ENCODE data around the gene SRSF12.

Gene SRSF12

DNA sequence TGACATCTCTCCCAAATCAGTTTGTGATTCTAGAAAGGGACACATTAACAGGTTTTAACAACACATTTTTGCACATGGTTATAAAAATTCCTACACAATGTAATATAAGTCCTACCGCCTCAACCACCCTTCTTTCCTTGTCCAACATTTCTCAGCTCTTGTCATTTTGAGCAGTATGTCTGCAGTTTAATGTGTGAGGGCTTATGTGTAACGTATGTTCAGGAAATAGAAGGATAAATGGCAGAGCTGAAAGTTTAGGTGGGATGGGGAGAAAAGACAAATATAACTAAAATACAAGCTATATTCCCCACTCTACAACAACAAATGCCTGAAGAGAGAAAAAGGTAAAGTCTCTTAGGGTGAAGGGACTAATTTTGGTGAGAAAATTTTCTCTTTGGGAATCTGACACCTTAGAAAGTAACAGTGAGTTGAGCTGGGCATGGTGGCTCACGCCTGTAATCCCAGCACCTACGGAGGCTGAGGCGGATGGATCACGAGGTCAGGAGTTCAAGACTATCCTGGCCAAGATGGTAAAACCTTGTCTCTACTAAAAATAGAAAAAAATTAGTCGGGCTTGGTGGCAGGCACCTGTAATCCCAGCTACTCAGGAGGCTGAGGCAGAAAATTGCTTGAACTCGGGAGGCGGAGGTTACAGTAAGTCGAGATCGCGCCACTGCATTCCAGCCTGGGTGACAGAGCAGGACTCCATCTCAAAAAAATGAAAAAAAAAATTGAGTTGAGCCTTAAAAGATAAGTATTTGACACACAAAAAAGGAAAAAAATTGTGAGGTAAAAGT lies 32.3 kb downstream of the SRSF12 start:
- Histone ChIP-seq H3K27me3 (ENCODE audit: control insufficient read depth in 5 of 5, insufficient read depth in 4 of 5, low read length in 5 of 5) (no peaks in the 10 kb centered on the region), H3K4me3 (ENCODE audit: low read depth in 1 of 5, low read length in 5 of 5) (no peak overlapping the region), H3K36me3 (ENCODE audit: control insufficient read depth in 5 of 5, insufficient read depth in 5 of 5, low read length in 5 of 5) (peaks cover 20 to 37% (median 26%) of the 10 kb centered on the region in 5 donors), H3K9me3 (ENCODE audit: control insufficient read depth in 5 of 5, low read length in 5 of 5) (no peaks in the 10 kb centered on the region), H3K4me1 (ENCODE audit: control insufficient read depth in 5 of 5, insufficient read depth in 5 of 5, low read length in 5 of 5) (peaks cover 2 to 30% (median 25%) of the 10 kb centered on the region in 5 donors), H3K27ac (ENCODE audit: low read depth, low read length) (no peak overlapping the region), H3K9ac (ENCODE audit: low read length in 5 of 5) (peak overlapping the region in 1 of 5 donors; percentile 1)

DNA sequence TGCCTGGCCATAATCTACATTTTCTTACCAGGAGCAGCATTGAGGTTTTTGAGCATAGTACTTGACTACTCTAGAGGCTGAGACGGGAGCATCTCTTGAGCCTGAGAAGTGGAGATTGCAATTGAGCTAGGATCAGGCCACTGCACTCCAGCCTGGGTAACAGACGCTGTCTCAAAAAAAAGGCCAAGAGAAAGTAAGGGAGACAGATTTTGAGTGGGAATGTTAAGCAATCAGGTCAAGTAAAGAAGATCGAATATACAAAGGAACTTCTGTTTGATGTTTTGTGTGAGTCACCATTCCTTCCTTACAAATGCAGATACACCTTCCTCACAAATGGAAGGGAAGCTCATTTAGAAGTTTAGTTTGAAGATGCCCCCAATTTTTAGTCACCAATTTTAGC lies 32.9 kb downstream of the SRSF12 start:
- H3K4me3 ChIP-seq (ENCODE audit: low read depth in 1 of 5, low read length in 5 of 5) = peak overlapping the region in 1 of 5 donors; percentile 10
- H3K36me3 ChIP-seq (ENCODE audit: control insufficient read depth in 5 of 5, insufficient read depth in 5 of 5, low read length in 5 of 5) = peaks cover 20 to 37% (median 26%) of the 10 kb centered on the region in 5 donors
- peak overlapping the region; percentile 20 for H3K27ac ChIP-seq (ENCODE audit: low read depth, low read length)
- no peaks in the 10 kb centered on the region for H3K9me3 ChIP-seq (ENCODE audit: control insufficient read depth in 5 of 5, low read length in 5 of 5)
- no peaks in the 10 kb centered on the region for H3K27me3 ChIP-seq (ENCODE audit: control insufficient read depth in 5 of 5, insufficient read depth in 4 of 5, low read length in 5 of 5)
- peaks cover 2 to 30% (median 25%) of the 10 kb centered on the region in 5 donors for H3K4me1 ChIP-seq (ENCODE audit: control insufficient read depth in 5 of 5, insufficient read depth in 5 of 5, low read length in 5 of 5)
- peak overlapping the region in 1 of 5 donors; percentile 1 for H3K9ac ChIP-seq (ENCODE audit: low read length in 5 of 5)

DNA sequence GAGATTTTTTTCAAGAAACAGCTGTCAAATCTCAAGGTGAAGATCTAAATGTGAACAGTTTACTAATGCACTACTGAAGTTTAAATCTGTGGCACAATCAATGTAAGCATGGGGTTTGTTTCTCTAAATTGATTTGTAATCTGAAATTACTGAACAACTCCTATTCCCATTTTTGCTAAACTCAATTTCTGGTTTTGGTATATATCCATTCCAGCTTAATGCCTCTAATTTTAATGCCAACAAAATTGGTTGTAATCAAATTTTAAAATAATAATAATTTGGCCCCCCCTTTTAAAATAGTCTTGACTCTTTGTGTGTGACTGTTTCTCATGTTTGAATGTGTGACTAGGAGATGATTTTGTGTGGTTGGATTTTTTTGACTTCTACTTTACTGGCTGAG lies 33.3 kb downstream of the SRSF12 start:
- peaks cover 2 to 30% (median 25%) of the 10 kb centered on the region in 5 donors for H3K4me1 ChIP-seq (ENCODE audit: control insufficient read depth in 5 of 5, insufficient read depth in 5 of 5, low read length in 5 of 5)
- peak overlapping the region in 1 of 5 donors; percentile 97 for H3K9ac ChIP-seq (ENCODE audit: low read length in 5 of 5)
- peak overlapping the region in 2 of 5 donors; percentile 10 to 98 for H3K4me3 ChIP-seq (ENCODE audit: low read depth in 1 of 5, low read length in 5 of 5)
- no peaks in the 10 kb centered on the region for H3K9me3 ChIP-seq (ENCODE audit: control insufficient read depth in 5 of 5, low read length in 5 of 5)
- H3K36me3 ChIP-seq (ENCODE audit: control insufficient read depth in 5 of 5, insufficient read depth in 5 of 5, low read length in 5 of 5) = peaks cover 20 to 37% (median 26%) of the 10 kb centered on the region in 5 donors
- peak overlapping the region; percentile 20 for H3K27ac ChIP-seq (ENCODE audit: low read depth, low read length)
- H3K27me3 ChIP-seq (ENCODE audit: control insufficient read depth in 5 of 5, insufficient read depth in 4 of 5, low read length in 5 of 5) = no peaks in the 10 kb centered on the region

DNA sequence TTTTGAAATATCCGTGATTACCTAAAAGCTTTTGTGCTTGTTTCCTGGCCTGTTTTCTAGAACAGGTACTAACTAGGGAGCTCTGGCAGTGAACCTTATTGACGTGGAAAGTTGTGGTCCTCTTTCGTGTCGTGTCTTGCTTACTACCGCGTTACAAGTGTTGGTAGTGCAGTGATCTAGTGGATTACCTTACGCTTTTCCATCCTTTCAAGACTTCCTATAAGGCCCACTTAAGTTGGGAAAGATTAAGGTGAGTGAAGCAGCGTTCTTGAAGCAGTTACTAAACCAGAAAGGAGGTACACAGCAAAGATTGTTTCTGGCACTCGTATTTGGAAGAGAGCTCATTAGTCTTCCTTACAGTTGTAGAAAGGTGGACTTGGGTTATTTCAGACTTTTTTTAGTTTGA lies 35.4 kb downstream of the SRSF12 start:
- H3K27me3 ChIP-seq (ENCODE audit: control insufficient read depth in 5 of 5, insufficient read depth in 4 of 5, low read length in 5 of 5) = no peaks in the 10 kb centered on the region
- H3K4me3 ChIP-seq (ENCODE audit: low read depth in 1 of 5, low read length in 5 of 5) = peak overlapping the region; percentile 79 to 99 (median 97)
- H3K9me3 ChIP-seq (ENCODE audit: control insufficient read depth in 5 of 5, low read length in 5 of 5) = no peaks in the 10 kb centered on the region
- peaks cover 20 to 37% (median 26%) of the 10 kb centered on the region in 5 donors for H3K36me3 ChIP-seq (ENCODE audit: control insufficient read depth in 5 of 5, insufficient read depth in 5 of 5, low read length in 5 of 5)
- peaks cover 2 to 35% (median 30%) of the 10 kb centered on the region in 5 donors for H3K4me1 ChIP-seq (ENCODE audit: control insufficient read depth in 5 of 5, insufficient read depth in 5 of 5, low read length in 5 of 5)
- H3K27ac ChIP-seq (ENCODE audit: low read depth, low read length) = peak overlapping the region; percentile 100
- peak overlapping the region; percentile 97 to 100 (median 100) for H3K9ac ChIP-seq (ENCODE audit: low read length in 5 of 5)

DNA sequence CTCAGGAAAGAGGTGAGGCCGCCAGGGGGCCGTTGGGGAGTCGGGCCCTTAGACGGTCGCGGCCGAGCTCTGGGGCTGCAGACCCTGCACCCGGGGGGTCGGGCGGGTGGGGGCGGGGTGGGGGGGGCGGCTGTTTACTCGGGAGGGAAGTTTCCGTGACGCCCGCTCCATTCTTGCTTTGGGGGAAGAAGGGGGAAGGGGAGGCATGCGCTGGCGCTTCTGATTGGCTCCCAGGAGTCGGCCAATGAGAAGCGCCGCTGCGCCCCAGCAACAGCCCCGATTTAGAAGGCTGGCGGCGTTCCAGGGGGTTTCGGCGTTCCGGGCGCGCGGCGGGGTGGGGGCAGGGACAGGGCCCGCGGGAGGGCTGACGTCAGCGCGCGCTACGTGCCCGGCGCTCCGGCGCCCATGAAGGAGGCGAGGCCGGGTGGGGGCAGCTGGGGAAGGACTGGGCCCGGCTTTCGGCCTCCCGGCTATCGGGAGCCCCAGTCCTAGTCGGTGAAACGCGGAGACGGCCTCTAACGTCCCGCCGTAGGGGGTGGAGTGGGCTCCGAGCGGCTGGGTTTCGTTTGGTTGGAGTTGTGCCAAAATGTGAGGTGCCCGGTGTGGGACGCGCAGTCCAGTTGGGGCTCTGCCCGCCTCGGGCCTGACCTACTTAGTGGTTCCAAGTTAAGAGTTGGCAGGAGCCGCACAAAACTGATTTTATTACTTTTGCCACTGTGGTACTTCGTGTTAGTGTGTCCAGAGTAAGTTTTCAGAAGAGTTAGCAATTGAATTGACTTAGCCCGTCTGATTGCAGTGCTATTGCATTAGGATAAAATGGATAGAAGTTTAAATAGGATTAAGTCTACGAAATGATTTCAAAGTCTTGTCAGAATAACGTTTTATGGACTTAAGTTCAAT lies 36.2 kb downstream of the SRSF12 start:
- H3K4me1 ChIP-seq (ENCODE audit: control insufficient read depth in 5 of 5, insufficient read depth in 5 of 5, low read length in 5 of 5) = peaks cover 2 to 35% (median 30%) of the 10 kb centered on the region in 5 donors
- peak overlapping the region; percentile 79 to 99 (median 97) for H3K4me3 ChIP-seq (ENCODE audit: low read depth in 1 of 5, low read length in 5 of 5)
- peak overlapping the region; percentile 100 for H3K27ac ChIP-seq (ENCODE audit: low read depth, low read length)
- peak overlapping the region; percentile 98 to 100 (median 100) for H3K9ac ChIP-seq (ENCODE audit: low read length in 5 of 5)
- H3K27me3 ChIP-seq (ENCODE audit: control insufficient read depth in 5 of 5, insufficient read depth in 4 of 5, low read length in 5 of 5) = no peaks in the 10 kb centered on the region
- H3K9me3 ChIP-seq (ENCODE audit: control insufficient read depth in 5 of 5, low read length in 5 of 5) = no peaks in the 10 kb centered on the region
- H3K36me3 ChIP-seq (ENCODE audit: control insufficient read depth in 5 of 5, insufficient read depth in 5 of 5, low read length in 5 of 5) = peaks cover 20 to 37% (median 26%) of the 10 kb centered on the region in 5 donors

DNA sequence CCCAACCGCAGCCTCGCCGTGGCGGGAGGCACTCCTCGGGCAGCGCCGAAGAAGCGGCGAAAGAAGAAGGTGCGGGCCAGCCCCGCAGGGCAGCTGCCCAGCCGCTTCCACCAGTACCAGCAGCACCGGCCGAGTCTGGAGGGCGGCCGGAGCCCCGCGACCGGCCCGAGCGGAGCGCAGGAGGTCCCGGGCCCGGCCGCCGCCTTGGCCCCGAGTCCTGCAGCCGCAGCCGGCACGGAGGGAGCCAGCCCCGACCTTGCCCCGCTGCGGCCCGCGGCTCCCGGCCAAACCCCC lies 36.8 kb downstream of the SRSF12 start:
- H3K4me1 ChIP-seq (ENCODE audit: control insufficient read depth in 5 of 5, insufficient read depth in 5 of 5, low read length in 5 of 5) = peaks cover 2 to 35% (median 30%) of the 10 kb centered on the region in 5 donors
- no peaks in the 10 kb centered on the region for H3K9me3 ChIP-seq (ENCODE audit: control insufficient read depth in 5 of 5, low read length in 5 of 5)
- peak overlapping the region; percentile 68 to 100 (median 99) for H3K9ac ChIP-seq (ENCODE audit: low read length in 5 of 5)

DNA sequence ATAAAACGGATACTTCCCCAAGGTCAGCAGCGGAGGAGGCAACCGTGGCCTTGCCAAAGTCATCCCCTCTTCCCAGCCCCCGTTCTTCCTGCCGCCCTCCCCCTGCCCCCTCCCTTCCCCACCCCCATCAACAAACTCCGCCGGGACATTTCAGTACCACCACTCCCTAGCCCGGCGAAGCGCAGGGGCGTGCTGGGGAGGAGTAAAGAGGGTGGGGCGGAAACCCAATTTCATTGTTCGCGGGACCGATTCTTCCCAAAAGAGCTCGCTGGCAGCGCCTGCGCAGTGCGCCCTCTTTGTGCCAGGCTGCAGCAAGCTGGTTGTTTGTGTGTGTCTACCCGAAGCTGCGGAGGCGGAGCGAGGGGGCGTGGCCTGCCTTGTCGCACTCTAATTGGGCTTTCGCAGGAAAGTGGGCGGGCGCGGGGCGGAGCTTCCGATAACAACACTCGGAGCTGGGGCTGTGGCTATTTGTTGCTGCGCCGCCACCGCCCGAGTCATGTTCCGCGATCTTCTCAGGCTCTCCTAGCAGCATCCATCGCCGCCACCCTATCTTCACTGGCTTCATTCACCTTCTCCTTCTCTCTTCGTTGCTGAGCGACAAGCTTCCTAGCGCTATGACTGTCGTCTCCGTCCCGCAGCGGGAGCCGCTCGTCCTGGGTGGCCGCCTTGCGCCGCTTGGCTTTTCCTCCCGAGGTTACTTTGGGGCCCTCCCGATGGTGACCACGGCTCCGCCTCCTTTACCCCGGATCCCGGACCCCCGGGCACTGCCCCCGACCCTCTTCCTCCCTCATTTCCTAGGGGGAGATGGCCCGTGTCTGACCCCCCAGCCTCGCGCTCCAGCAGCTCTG lies 37.4 kb downstream of the SRSF12 start, which contains the start of gene PNRC1:
TSS of gene PNRC1 (plus strand) at position 471 of the 848 bp plus-strand sequence. CDS start at position 615, 144 bp downstream.
- no peaks in the 10 kb centered on the region for H3K9me3 ChIP-seq (ENCODE audit: control insufficient read depth in 5 of 5, low read length in 5 of 5)
- no peaks in the 10 kb centered on the region for H3K27me3 ChIP-seq (ENCODE audit: control insufficient read depth in 5 of 5, insufficient read depth in 4 of 5, low read length in 5 of 5)
- peaks cover 19 to 32% (median 22%) of the 10 kb centered on the region in 5 donors for H3K36me3 ChIP-seq (ENCODE audit: control insufficient read depth in 5 of 5, insufficient read depth in 5 of 5, low read length in 5 of 5)
- peak within 1 kb of the TSS; percentile 89 to 100 (median 100) for H3K9ac ChIP-seq (ENCODE audit: low read length in 5 of 5)
- H3K4me1 ChIP-seq (ENCODE audit: control insufficient read depth in 5 of 5, insufficient read depth in 5 of 5, low read length in 5 of 5) = peaks cover 2 to 35% (median 30%) of the 10 kb centered on the region in 5 donors
- peak within 1 kb of the TSS; percentile 90 to 99 (median 97) for H3K4me3 ChIP-seq (ENCODE audit: low read depth in 1 of 5, low read length in 5 of 5)
- H3K27ac ChIP-seq (ENCODE audit: low read depth, low read length) = peak within 1 kb of the TSS; percentile 100

More for the DNA sequence above, 36.8 kb downstream of the SRSF12 start:
- H3K4me3 ChIP-seq (ENCODE audit: low read depth in 1 of 5, low read length in 5 of 5) = peak overlapping the region in 4 of 5 donors; percentile 91 to 99 (median 98)
- no peaks in the 10 kb centered on the region for H3K27me3 ChIP-seq (ENCODE audit: control insufficient read depth in 5 of 5, insufficient read depth in 4 of 5, low read length in 5 of 5)
- H3K36me3 ChIP-seq (ENCODE audit: control insufficient read depth in 5 of 5, insufficient read depth in 5 of 5, low read length in 5 of 5) = peaks cover 20 to 37% (median 25%) of the 10 kb centered on the region in 5 donors
- peak overlapping the region; percentile 100 for H3K27ac ChIP-seq (ENCODE audit: low read depth, low read length)

DNA sequence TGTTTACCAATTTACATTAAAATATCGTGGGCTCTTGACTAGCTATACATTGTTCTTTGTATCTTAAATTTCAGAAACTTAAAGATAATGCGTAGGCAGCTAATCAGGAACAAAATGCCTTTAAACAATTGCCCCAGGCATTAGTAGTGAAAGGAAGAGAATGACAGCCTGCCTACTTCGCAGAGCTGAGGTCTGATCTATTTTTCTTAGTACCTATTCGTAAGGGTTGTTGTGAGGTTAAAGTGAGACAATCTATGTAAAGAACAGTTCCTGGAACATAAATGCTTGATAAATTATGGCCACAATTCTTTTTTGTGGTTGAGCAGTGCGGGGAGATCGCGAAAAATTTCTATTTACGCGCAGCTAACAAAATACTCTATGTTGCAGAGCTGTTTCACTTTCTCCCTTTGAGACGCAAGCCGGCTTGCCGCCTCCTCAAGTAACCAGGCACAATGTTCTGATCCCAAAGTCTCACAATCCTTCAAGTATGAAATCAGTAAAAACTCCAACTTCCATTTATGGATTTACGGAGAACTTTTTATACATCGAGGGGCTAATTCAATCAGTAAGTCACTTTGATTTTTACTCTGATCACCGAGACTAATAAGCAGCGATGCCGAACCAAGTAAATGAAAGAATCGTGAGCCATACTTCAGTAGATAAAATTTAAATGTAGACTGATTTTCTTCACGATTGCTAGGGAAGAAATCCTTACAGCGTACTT lies 38.2 kb downstream of the SRSF12 start:
- H3K4me3 ChIP-seq (ENCODE audit: low read depth in 1 of 5, low read length in 5 of 5) = peak overlapping the region; percentile 83 to 99 (median 97)
- peak overlapping the region; percentile 100 for H3K27ac ChIP-seq (ENCODE audit: low read depth, low read length)
- H3K4me1 ChIP-seq (ENCODE audit: control insufficient read depth in 5 of 5, insufficient read depth in 5 of 5, low read length in 5 of 5) = peaks cover 2 to 29% (median 26%) of the 10 kb centered on the region in 5 donors
- no peaks in the 10 kb centered on the region for H3K9me3 ChIP-seq (ENCODE audit: control insufficient read depth in 5 of 5, low read length in 5 of 5)
- H3K9ac ChIP-seq (ENCODE audit: low read length in 5 of 5) = peak overlapping the region; percentile 82 to 98 (median 89)
- no peaks in the 10 kb centered on the region for H3K27me3 ChIP-seq (ENCODE audit: control insufficient read depth in 5 of 5, insufficient read depth in 4 of 5, low read length in 5 of 5)
- H3K36me3 ChIP-seq (ENCODE audit: control insufficient read depth in 5 of 5, insufficient read depth in 5 of 5, low read length in 5 of 5) = peaks cover 11 to 24% (median 14%) of the 10 kb centered on the region in 5 donors

DNA sequence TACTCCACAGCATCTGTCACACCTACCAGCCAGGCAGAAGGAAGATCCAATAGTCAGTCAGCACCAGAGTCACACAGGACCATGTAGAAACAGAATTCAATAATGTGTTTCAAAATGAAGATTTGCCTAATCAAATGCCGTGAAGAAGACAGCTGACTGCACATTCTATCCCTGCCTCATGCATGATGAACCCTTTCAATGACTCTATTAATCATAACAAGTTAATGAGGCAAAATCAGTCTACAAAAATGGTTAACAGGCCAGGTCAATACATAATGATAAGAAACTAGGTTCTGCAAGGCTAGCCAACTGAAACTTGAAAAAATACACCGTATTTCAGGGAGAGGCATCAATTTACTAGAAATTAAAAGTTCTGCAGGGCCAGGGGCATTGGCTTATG lies 44.0 kb downstream of the SRSF12 start:
- Histone ChIP-seq H3K9ac (ENCODE audit: low read length in 5 of 5) (no peak overlapping the region), H3K27ac (ENCODE audit: low read depth, low read length) (no peak overlapping the region), H3K9me3 (ENCODE audit: control insufficient read depth in 5 of 5, low read length in 5 of 5) (no peaks in the 10 kb centered on the region), H3K27me3 (ENCODE audit: control insufficient read depth in 5 of 5, insufficient read depth in 4 of 5, low read length in 5 of 5) (no peaks in the 10 kb centered on the region), H3K4me1 (ENCODE audit: control insufficient read depth in 5 of 5, insufficient read depth in 5 of 5, low read length in 5 of 5) (peaks cover 0 to 2% (median 0%) of the 10 kb centered on the region in 5 donors), H3K4me3 (ENCODE audit: low read depth in 1 of 5, low read length in 5 of 5) (no peak overlapping the region), H3K36me3 (ENCODE audit: control insufficient read depth in 5 of 5, insufficient read depth in 5 of 5, low read length in 5 of 5) (no peaks in the 10 kb centered on the region)

All from subcutaneous abdominal adipose tissue (tissue), 5 donors.